Mesothelial cell of epicardium (in vitro differentiated cells): ENCODE results near the gene SMIM44. TPM values are rescaled to one million over a fixed set of nuclear protein-coding genes. Genes with fewer than 3 reads are reported as not detected.

ENCODE experiments used
- DNase-seq, 2 experiments: peaks; one replicate each; pipeline ENCODE4 v3.0.0; 2021; ENCODE audit warnings: low spot score in 2 of 2; ENCODE audit not compliant: unreplicated experiment in 2 of 2
- H3K27ac Mint-ChIP-seq: 2 replicates; pipeline ENCODE4 v1.8.0; 2021; ENCODE audit warnings: mixed read lengths
- H3K27me3 Mint-ChIP-seq: 2 replicates; pipeline ENCODE4 v1.8.0; 2021; ENCODE audit warnings: low read depth, mixed read lengths
- H3K36me3 Mint-ChIP-seq: 2 replicates; pipeline ENCODE4 v1.8.0; 2021; ENCODE audit warnings: mixed read lengths
- H3K4me1 Mint-ChIP-seq: 2 replicates; pipeline ENCODE4 v1.8.0; 2021; ENCODE audit warnings: mixed read lengths
- H3K4me3 Mint-ChIP-seq: 2 replicates; pipeline ENCODE4 v1.8.0; 2021; ENCODE audit warnings: mild to moderate bottlenecking, moderate library complexity, mixed read lengths
- H3K9me3 Mint-ChIP-seq: 2 replicates; pipeline ENCODE4 v1.8.0; 2021; ENCODE audit warnings: mixed read lengths
- CTCF ChIP-seq: fragments of 200-600 bp; sonication (generic); IDR thresholded peaks from one replicate; pipeline ENCODE4 v1.5.0; 2021; ENCODE audit warnings: antibody characterized with exemption; ENCODE audit not compliant: unreplicated experiment
- total RNA-seq: library from RNA; stranded (reverse); gene quantifications from 3 replicates; pipeline ENCODE4 v1.2.1, GENCODE V29; 2021

The SMIM44 gene
- total RNA-seq, 1 donor from 2014 or later: not detected

GRCh38 chr19:3501780-3502179 is 18.5 kb upstream of the SMIM44 start:
- H3K4me1 Mint-ChIP-seq: peaks cover 19% of the 10 kb centered on the region
- H3K9me3 Mint-ChIP-seq: peaks cover 4% of the 10 kb centered on the region
- no peak for DNase-seq
- no peak for TF ChIP-seq CTCF
- peaks cover 15% of the 10 kb centered on the region for H3K36me3 Mint-ChIP-seq
- no peaks in the 10 kb centered on the region for H3K27me3 Mint-ChIP-seq
- no peak overlapping the region for H3K4me3 Mint-ChIP-seq
- no peak overlapping the region for H3K27ac Mint-ChIP-seq

- no peak for TF ChIP-seq CTCF
- H3K4me3 Mint-ChIP-seq: peak within 1 kb of the TSS; percentile 87
- peak within 1 kb of the TSS; percentile 95 for H3K27ac Mint-ChIP-seq
- H3K27me3 Mint-ChIP-seq: no peaks in the 10 kb centered on the region
- H3K4me1 Mint-ChIP-seq: peaks cover 16% of the 10 kb centered on the region
- peaks cover 15% of the 10 kb centered on the region for H3K36me3 Mint-ChIP-seq
- peaks cover 4% of the 10 kb centered on the region for H3K9me3 Mint-ChIP-seq
- DNase-seq: peak; percentile 83 to 94
Measured at GRCh38 chr19:3500429-3501101, 17.3 kb upstream of the SMIM44 start, which contains the start of gene DOHH. Gene DOHH (minus strand): TSS chr19:3500674. CDS start chr19:3496814, 3,860 bp downstream.

- H3K4me3 Mint-ChIP-seq: peak overlapping the region; percentile 87
- TF ChIP-seq CTCF: no peak
- H3K36me3 Mint-ChIP-seq: peaks cover 18% of the 10 kb centered on the region
- no peak for DNase-seq
- peaks cover 13% of the 10 kb centered on the region for H3K4me1 Mint-ChIP-seq
- no peaks in the 10 kb centered on the region for H3K27me3 Mint-ChIP-seq
- H3K27ac Mint-ChIP-seq: peak overlapping the region; percentile 95
- peaks cover 4% of the 10 kb centered on the region for H3K9me3 Mint-ChIP-seq
Measured at GRCh38 chr19:3499738-3500428, 16.6 kb upstream of the SMIM44 start.

- TF ChIP-seq CTCF: no peak
- no peak overlapping the region for H3K27ac Mint-ChIP-seq
- peaks cover 21% of the 10 kb centered on the region for H3K36me3 Mint-ChIP-seq
- H3K4me3 Mint-ChIP-seq: no peak overlapping the region
- DNase-seq: no peak
- H3K4me1 Mint-ChIP-seq: peaks cover 9% of the 10 kb centered on the region
- H3K9me3 Mint-ChIP-seq: peaks cover 4% of the 10 kb centered on the region
- no peaks in the 10 kb centered on the region for H3K27me3 Mint-ChIP-seq
Measured at GRCh38 chr19:3497757-3498520, 14.7 kb upstream of the SMIM44 start.

GRCh38 chr19:3496392-3497273 is 13.4 kb upstream of the SMIM44 start:
- H3K27me3 Mint-ChIP-seq: no peaks in the 10 kb centered on the region
- no peak for DNase-seq
- peaks cover 27% of the 10 kb centered on the region for H3K36me3 Mint-ChIP-seq
- H3K27ac Mint-ChIP-seq: no peak overlapping the region
- H3K9me3 Mint-ChIP-seq: peaks cover 4% of the 10 kb centered on the region
- TF ChIP-seq CTCF: no peak
- peaks cover 9% of the 10 kb centered on the region for H3K4me1 Mint-ChIP-seq
- H3K4me3 Mint-ChIP-seq: no peak overlapping the region
